GM12801 (cell line): ENCODE measurements around the gene ZNF70.

ENCODE experiments used
- CTCF ChIP-seq: IDR thresholded peaks from one replicate; pipeline ENCODE4 v1.5.1; 2011; ENCODE audit warnings: control low read depth; ENCODE audit not compliant: insufficient read length; ENCODE audit errors: extremely low read depth

ZNF70 gene

GRCh38 chr22:23772649-23773473 lies 21.9 kb upstream of the ZNF70 start, which contains the start of gene MMP11:
Gene MMP11, plus strand, starts transcription at chr22:23772849. Its CDS starts 22 bp downstream, at chr22:23772871.
- TF ChIP-seq CTCF: no peak

GRCh38 chr22:23772315-23772648 lies 21.4 kb upstream of the ZNF70 start:
- no peak for TF ChIP-seq CTCF

DNA sequence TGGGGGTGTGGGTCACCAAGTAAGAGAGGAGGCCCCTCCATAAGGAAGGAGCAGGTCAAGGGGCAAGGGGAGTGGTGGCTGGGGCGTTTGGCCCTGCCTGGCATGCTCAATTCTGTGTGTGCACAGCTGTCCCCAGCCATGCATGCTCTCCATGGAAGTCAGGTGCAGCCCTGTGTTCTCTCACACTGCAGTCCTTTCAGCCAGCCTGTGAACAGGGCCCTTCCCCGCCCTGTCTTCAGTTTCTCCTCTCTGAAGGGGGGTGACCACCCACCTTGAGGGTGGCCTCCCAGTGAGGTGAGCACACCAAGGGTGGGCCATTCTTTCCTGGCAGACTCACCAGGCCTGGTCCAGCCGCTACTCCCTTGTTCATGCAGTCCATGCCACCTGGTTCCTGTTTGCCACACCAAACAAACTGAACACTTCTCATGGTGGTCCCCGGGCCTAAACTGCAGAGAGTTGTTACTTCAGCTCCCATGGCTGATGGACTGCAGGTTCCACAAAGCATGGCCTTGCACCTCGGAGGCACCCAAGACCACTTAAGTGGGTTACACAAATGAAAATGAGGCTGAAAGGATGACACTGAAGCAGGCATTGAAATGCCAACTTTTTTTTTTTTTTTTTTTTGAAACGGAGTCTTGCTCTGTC lies 18.5 kb upstream of the ZNF70 start:
- TF ChIP-seq CTCF: no peak

DNA sequence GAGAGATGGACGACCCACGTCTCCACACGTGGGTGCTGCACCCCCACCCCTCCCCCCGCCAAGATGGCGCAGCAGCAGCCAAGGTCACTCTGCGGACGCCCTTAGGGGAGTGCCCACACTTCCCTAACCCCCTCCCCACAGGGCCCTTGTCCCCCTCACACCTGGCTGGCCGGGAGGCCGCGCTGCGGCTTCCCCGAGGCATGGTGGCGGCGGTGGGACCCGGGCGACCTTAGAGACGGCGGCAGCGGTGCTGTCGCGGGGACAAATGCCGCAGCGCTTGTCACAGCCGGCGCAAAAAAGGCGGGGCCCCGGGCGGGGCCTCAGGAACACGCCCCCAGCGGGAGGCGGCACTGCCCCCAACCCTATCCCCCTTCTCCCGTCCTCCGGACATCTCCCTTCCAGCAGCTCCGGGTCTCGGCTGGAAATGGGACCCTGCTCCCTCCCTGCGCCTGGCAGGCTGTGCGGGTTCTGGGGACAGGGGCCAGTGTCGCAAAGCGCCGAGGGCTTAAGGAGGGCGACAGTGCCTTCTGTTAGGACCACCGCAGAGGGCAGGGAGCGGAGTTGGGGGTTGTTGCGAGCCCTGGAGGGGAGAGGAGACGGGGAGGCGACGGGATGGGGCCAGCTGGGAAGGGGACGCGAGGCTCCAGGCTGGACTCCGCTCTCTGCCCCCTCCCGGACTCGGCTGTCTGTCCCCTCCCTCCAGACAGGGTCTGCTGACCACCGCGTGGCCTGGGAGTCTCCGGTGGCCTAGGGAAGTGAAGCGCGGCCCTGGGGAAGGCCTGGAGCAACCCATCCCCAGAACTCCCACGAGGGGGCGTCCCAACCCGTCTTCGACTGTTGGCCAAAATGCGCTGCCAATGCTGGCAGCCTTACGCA lies 17.0 kb upstream of the ZNF70 start, which contains the start of gene CHCHD10:
Gene CHCHD10 (minus strand): TSS at position 300 of the 876 bp plus-strand sequence. CDS start 98 bp downstream, at position 202.
- no peak for TF ChIP-seq CTCF

GRCh38 chr22:23767303-23767672 lies 16.4 kb upstream of the ZNF70 start:
- no peak for TF ChIP-seq CTCF

DNA sequence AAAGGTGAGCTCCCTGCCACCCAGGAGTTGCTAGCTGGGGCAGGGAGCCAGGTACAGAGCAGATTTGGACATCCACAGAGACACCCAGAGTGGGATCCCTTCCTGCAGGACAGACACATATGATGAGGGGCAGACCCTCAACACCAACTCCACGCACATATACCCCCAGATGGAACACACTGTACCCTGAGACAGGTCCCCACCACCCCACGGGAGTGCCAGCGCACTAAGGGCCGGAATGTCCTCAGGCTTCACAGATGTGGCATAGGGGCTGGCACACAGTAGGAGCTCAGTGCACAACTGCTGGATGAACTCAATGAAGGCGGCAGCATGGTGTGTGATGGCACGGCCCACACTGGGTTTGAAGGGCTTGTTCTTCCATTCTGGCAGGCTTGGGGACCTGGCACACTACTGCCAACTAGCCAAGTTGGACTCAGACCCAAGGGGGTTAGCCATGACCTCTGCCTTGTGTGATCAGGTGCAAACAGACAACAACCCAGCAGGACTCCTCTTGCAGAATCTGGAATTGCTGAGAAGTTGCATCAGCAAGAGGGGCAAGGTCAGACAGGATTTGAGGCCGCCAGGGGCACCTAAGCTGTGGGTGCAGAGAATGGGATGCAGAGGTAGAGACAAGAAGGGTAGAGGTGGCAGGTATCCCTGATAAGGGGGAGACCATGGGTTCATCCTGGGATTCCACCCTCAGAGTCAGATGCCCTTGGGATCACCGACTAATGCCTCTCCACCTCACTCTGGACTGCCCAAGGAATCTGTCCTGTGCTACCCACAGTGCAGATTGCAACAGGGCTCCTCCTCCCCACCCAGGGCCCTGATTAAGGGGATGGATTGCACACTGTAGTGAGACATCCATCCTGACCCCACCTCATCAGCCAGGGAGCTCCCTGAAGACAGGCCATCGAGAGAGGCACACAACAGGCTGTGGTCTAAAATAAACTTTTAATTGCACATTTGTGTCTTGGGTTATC lies 14.3 kb upstream of the ZNF70 start:
- TF ChIP-seq CTCF: no peak
